GM21367 (cell line): ENCODE results near the gene ATF7.
"Not testable (repeated sequence)": the region's sequence is repeated elsewhere in the genome, so short reads cannot be mapped to it uniquely, and the experiment has no call there.

Source experiments
- ATAC-seq: cut with Tn5 transposase; IDR thresholded peaks from one replicate; pipeline ENCODE4 v1.9.1; 2021; ENCODE audit not compliant: unreplicated experiment

Gene ATF7

DNA sequence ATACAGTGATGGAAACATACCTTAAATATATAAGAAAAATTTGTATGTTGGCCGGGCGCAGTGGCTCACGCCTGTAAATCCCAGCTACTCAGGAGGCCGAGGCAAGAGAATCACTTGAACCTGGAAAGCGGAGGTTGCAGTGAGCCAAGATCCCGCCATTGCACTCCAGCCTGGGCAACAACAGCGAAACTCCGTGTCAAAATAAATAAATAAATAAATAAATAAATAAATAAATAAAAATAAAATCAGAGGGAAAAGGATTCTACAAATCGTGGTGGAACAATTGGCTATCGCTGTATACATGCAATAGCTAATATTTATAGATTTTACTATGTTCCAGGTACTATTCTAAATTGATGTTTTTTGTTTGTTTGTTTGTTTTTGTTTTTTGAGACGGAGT, 1.7 kb upstream of the ATF7 start:
- no peak for ATAC-seq

DNA sequence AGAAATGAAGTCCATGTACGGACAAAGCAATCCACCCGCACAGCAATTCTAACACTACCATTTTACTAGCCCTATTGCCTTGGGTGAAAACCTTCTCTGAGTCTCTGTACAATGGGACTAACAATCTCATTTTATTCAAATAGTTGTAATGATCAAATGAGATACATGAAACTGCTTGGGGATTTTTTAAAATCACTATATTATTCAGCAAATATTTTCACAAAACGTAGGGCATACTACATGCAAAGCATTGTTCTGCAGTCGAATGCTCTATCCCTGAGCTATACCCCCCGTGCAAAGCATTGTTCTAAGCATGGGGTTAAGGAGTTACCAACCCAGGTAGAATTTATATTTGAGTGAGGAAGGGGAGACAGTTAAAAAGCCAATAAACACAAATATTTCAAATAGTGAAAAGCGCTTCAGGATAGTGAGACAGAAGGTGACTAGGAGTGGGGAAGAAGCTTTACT, 554 bp upstream of the ATF7 start:
- no peak for ATAC-seq

DNA sequence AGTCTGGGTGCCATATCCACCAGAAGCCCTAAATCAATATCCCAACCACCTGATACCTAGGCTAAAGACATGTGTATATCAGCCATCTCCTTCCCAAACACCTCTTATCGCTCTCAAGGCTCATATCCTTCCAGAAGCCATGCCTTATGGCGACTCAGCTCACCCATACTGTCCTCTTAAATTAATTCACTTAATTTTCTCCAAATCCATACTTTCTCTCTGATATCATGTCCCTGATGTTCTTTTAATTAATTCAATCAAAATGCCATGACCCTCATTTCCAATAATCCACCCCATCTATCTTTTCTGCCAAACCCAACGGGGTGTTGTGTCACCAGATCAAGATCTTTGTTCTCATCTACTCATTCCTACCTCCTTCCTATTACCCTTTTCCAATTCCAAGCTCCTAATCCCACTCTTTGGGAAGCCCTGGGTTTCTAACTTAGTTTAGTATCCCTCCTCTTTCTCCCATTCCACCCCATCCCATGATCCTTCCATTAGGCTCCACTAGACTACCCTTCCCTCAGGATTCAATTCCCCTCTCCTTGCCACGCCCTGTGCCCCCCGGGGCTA, 723 bp downstream of the ATF7 start:
- ATAC-seq = no peak

DNA sequence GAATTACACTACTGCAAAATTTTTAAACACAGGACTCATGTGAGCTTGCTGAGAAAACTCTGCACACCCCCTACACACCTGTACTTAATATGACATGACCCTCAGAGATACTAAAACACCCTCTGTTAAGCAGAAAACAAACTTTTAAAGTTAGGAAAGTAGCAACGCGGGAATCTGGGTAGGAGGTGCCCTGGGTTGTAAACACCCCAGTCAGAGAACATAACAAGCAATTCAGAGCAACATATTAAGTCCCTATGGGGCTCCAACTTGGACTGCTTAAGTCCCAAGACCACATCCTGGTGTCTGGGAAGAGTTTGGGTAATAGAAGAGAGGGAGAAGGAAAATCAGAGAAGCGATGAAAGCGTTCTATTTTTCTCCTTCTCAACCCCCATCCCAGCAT, 1.2 kb downstream of the ATF7 start:
- ATAC-seq = no peak

DNA sequence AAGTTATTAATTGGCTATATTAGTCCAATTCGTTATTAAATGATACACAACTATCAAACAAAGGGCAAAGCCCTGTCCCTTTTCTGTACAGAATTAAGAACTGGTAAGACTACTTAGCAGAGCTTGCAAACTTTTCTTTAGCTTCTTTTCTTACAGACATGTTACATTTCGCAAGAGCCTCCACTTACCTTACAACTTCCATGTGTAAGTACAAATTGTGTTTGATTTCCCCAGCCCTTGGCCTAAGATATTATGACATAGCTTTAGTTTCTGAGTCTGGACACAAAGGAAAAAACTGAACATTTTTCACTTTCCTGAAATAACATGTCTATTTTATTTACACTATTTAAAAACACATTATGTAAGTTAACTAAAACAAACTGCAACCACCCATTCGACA, 1.7 kb downstream of the ATF7 start:
- ATAC-seq = no peak

DNA sequence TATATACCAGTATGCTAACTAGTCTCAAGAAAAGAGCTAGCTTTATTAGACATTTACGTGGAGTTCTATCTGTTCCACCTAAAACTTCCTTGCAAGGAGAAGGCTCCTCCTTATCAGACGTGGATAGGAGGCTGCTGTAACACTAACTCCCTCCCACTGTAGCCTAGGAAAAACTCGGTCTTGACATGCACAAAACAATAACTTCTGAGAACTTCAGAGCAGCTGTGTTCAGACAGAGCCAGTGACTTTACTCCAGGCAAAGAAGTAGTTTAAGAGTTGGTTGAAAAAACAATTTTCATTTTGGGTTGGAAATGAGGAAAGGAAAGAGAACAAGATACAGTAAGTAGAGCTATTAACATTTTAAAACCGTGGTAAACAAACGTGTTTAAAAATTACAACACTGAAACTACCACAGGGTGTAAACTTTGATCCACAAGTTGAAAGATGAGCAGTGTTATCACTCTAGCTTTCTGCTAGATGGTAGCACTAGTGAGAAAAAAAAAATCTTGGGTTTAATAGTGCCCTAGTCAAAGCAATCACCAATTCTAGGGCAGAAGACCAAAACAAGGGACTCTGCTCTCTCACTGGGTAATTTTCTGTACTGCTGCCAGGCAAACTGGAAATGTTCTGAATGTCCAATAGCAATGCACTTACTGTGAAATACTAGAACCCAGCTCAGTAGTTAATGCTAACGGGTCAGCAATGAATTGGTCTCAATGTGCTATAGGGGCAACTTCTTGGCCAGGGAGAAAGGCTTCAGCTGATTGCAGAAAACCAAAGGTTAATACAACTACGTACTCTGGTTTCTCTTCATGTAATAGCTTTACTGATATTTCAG, 2.4 kb downstream of the ATF7 start:
- ATAC-seq = no peak

DNA sequence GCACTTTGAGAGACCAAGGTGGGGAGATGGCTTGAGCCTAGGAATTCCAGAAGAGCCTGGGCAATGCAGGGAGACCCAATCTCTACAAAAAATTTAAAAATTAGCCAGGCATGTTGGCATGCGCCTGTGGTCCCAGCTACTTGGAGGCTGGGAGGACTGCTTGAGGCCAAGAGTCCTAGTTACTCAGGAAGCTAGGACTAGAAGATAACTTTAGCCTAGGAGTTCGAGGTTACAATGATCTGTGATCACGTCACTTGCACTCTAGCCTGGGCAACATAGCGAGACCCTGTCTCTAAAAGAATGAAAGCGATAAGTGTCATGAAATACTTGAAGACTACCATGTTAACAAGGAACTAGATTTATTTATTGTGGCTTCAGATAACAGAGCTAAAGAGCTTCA, 3.5 kb downstream of the ATF7 start:
- ATAC-seq = no peak

DNA sequence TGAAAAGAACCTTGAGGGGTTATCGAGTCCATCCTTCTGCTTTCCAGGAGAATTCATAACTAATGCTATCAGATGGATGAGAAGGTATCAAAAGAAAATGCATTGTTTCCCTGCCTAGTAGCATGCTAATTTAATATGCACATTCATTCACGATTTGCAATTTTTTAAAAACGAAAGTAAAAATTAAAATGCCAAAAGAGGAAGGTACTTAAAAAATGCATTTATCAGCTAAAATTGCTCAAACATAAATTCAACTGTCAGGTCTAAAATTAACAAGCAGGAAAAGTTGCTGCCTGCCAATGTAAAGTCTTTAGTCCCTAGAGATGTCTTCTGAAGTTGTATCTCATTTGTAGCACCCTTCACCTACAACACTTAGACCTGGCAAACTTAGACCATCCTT, 7.9 kb downstream of the ATF7 start:
- ATAC-seq = no peak

DNA sequence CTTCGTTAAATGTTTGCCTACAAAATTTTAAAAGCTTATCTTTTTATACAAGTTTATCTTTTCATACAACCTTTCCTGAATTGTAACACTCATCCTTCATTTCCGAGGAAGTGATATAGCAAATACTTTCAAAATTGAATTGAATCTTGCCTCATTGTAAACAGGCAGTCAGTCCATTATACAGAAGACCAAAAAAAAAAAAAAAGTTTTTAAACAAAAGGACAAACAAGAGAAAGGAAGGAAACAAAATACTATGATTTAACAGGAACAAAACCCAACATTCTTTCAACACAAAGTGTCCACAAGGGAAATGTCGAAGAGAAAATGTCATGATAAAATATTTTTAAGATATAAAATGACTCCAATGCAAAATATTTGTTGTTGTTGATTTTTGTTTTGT, 8.5 kb downstream of the ATF7 start:
- no peak for ATAC-seq

DNA sequence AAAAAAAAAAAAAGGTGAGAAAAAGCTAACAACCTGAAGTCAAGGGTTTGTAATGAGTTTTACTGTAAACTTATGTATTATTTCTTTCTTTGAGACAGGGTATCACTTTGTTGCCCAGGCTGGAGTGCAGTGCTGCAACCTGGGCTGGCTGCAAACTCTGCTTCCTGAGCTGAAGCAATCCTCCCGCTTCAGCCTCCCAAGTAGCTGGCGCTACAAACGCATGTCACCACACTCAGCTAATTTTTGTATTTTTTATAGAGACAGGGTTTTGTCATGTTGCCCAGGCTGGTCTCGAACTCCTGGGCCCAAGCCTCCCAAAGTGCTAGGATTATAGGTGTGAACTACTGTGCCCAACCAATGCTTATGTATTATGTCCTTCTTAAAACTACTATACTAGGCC, 9.2 kb downstream of the ATF7 start:
- ATAC-seq = no peak

DNA sequence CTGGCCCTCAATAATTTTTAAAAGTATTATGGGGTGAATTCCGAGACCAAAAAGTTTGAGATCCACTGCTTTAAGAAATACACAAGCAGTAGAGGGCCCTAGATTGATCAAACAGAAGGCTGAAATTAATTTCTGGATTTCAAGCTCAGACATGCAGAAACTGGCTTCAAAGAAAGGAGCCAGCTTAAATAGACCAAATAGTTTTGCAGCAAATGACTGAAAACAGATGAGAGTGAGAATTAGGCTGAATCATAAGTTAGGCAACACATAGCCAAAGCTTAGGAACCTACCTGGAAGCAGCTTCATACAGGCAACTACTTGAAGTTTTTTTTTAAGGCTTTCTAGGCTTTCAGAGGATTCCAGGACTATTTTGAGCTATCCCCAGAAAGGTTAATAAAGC, 12.4 kb downstream of the ATF7 start:
- ATAC-seq = no peak

DNA sequence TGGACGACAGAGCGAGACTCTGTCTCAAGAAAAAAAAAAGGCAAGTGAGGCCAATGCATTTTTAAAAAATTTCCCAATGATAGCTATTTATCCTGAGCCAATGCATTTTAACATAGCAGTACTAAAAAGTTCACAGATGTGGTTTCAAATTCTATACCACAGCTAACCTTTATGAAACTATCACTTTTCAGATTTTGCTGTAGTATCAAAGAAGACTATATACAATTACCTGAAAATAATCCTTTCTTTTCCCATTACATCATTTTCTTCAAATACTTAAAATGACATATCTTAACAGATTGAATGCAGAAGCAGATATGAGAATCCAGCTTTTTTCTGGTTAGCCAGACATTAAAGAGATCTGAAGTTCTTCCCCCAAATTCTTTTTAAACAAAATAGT, 13.2 kb downstream of the ATF7 start:
- no peak for ATAC-seq

DNA sequence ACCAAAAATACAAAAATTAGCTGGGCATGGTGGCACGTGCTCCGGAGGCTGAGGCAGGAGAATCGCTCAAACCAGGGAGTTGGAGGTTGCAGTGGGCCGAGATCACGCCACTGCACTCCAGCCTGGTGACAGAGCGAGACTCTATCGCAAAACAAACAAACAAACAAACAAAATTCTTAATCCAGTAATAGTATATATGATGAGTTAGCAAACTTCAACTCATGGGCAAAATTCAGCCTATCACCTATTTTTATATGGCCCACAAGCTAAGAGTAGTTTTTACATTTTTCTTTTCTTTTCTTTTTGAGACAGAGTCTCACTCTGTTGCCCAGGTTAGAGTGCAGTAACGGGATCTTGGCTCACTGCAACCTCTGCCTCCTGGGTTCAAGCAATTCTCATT, 14.9 kb downstream of the ATF7 start:
- no peak for ATAC-seq

DNA sequence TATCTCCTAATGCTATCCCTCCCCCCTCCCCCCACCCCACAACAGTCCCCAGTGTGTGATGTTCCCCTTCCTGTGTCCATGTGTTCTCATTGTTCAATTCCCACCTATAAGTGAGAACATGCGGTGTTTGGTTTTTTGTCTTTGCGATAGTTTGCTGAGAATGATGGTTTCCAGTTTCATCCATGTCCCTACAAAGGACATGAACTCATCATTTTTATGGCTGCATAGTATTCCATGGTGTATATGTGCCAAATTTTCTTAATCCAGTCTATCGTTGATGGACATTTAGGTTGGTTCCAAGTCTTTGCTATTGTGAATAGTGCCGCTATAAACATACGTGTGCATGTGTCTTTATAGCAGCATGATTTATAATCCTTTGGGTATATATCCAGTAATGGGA, 19.5 kb downstream of the ATF7 start:
- ATAC-seq = not testable (repeated sequence)

DNA sequence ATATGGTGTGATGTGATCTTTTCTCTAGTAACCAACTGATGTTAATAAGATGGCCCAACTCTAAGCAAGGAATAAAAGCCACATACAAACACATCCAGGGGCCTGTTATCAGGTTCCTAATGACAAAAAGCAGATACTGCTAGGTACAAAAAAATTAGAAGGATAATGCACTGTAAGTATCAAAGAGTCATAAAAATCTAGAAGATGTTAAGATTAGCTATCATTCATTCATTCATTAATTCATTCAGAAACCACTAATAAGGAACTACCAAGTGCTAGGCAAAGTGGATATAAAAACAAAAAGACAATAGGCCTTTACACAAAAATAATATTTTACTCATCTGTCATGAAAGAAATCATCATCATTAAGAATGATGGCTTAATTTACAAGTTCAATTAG, 21.6 kb downstream of the ATF7 start:
- no peak for ATAC-seq

DNA sequence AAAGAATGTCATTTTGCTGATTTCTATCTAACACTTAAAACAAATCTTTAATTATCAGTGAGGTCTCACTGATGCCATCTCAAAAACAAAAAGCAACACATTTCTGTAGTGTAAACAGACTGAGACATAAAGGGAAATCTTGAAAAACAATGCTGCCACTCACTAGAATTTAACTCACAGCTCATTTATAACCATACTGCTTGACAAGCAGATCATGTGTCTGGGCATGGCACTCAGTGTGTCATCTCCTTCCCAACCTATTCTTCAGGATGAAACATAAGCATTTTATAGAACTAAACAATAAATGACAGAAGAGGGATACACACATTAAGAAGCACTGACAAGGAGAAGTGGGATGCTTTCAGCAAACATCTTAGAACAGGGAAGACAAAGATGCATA, 22.4 kb downstream of the ATF7 start:
- ATAC-seq = no peak

DNA sequence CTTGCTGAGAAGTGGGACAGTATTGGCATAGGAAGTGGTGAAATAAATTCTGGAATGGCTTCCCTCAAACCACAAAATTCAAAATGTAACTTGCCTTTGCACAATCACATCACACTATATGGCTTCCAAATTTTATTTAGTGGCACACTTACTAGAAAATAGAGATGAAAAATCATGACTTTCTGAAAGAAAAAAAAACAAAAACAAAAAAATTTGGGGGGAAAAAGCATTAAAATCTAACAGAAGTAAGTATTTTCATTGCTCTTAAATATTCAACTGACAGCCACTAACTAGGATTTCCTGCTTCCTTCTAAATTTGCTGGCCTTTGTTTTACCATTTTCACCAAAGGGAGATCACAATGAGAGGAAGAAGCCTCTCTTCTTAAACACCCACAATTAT, 23.0 kb downstream of the ATF7 start:
- ATAC-seq = no peak

DNA sequence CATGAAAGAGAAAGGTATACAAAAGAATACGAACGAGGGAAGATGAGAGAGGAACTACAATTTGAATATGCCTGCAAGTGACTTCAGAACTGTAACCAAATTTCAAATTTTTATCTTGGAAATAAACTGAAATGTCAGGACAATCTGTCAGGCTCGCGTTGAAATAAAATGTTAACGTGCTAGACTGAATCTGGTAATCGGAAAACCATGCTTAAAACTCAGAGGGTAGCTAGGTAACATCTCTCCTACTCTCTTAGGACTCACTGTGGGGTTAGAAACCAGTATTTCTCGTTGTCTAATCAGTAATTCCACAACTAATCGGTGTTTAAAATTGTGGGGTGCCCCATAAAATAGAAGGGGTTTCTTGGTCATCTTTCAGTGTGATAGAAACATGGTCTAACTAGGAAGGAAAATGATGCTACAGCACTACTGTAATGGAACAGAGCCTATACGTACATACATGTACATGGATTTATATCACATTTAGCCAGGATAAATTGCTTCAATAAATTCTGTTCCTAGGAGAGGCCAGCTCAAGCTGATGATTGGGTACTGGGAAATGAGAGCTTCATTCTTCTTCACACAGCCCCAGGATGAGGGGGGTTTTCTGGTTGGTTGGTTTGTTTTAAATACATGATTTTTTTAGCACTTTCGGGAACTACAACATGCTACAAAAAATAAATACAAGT, 23.9 kb downstream of the ATF7 start:
- ATAC-seq = no peak

DNA sequence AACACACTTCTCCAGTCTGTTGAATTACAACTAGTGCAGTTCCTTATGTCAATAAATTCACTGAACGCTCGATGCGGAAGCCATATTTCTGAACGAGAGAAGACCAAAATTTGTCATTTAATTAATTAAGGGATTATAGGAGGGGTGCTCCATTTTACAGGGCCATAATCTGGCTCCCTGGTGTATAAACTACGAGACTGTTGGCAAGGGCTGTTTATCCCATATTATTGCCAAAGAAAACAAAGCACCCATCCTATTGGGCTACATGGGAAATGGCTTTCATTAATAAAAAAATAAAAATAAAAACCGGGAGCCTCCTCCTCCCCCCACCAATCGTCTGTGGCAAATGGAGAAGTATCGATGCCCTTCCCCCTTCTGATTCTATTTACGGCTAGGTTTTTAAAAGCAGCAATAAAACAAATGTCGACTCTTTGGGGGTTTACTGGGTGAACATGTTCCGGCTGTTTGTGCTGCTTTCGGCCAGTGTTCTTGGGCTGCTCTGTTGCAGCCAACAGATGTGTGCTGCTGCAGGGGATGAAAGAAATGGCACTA, 24.8 kb downstream of the ATF7 start:
- no peak for ATAC-seq

DNA sequence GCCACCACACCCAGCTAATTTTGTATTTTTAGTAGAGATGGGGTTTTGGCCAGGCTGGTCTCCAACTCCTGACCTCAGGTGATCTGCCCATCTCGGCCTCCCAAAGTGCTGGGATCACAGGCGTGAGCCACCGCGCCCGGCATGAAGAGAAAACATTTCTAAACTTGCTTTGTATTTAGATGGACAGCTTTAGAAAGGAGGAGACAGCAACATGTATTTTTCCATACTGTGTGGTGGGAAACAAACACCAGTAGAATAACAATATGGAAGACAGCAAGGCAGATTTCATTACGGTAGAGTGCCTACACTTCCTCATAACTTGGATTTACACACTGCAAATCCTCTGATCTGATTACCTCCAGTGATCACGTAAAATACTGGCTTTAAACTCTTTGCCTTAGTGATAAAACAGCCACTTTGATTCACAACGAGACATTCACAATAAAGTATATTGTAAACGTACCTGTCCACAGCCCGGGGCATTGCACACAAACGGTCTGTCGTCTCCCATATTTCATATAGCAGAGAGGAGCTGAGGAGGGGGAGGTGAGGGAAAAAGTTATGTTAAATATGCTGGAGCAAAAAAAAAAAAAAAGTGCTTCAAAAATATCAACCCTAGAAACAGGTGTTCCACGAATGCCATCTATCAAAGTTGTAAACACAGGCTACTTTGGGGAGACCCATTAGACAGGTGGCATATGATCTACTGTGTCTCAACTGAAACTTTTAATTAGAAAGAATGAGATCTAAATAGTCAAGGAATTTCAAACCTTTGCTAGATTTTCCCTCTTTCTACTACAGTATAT, 25.5 kb downstream of the ATF7 start:
- ATAC-seq = no peak

DNA sequence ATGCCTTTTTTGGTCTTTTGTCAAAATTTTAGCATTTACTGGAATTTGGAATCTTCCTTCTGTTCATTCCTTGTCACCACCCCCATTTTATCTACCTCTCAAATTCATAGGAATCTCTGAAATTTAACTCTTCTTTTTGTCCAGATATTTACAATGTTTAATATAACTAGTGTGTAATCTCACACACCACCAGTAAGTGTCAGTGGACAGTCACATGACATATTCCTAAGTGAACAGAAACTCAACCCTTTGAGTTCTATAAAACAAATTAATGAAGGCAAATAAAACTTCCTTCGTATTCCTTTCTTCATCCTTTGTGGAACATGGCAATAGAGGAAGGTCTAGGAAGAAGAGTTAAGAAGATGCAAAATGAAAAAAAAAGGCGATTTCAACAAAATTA, 26.6 kb downstream of the ATF7 start:
- ATAC-seq = no peak
